ENCODE data around the gene PTEN.

DNA sequence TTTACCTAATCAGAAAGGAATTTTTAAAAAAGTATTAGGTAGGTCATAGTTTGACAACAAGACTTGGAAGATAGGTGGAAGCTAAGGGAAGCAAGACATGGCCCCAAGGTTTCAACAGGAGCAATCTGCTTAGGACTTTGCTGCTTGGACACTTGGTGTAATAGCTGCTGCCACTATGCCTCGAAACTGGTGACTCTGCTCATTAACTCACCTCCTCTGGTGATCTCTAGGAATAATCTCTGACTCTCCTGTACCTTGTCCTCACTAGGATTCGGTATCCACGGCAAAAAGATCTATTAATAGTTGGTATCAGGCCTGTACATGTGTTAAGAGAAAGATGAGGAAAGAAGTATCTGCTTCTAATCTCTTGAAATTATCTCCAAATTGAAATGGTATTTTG, 53.1 kb downstream of the PTEN start:
- TF ChIP-seq, protein P1, sequence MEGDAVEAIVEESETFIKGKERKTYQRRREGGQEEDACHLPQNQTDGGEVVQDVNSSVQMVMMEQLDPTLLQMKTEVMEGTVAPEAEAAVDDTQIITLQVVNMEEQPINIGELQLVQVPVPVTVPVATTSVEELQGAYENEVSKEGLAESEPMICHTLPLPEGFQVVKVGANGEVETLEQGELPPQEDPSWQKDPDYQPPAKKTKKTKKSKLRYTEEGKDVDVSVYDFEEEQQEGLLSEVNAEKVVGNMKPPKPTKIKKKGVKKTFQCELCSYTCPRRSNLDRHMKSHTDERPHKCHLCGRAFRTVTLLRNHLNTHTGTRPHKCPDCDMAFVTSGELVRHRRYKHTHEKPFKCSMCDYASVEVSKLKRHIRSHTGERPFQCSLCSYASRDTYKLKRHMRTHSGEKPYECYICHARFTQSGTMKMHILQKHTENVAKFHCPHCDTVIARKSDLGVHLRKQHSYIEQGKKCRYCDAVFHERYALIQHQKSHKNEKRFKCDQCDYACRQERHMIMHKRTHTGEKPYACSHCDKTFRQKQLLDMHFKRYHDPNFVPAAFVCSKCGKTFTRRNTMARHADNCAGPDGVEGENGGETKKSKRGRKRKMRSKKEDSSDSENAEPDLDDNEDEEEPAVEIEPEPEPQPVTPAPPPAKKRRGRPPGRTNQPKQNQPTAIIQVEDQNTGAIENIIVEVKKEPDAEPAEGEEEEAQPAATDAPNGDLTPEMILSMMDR (conservative IDR thresholded peaks at IDR 0.05; ENCODE audit: low read length): no peak
- no peak for TF ChIP-seq EZH2phosphoT487 (IDR thresholded peaks at IDR 0.05; ENCODE audit: borderline replicate concordance)
